Stimulated activated CD4-positive, alpha-beta T cell treated with anti-CD3 and anti-CD28 coated beads, Interleukin-1b, Interleukin-23, amount 100 ng/mL, for 24 hours (primary cell): ENCODE measurements around the gene HOXB13.
"Not testable (repeated sequence)": the region's sequence is repeated elsewhere in the genome, so short reads cannot be mapped to it uniquely, and the experiment has no call there.

Experiments used
- DNase-seq, 4 experiments: peaks; one replicate each; pipeline ENCODE4 v3.0.0-alpha.2; 2020; ENCODE audit warnings: low read depth in 4 of 4, low spot score in 1 of 4

The HOXB13 gene

DNA sequence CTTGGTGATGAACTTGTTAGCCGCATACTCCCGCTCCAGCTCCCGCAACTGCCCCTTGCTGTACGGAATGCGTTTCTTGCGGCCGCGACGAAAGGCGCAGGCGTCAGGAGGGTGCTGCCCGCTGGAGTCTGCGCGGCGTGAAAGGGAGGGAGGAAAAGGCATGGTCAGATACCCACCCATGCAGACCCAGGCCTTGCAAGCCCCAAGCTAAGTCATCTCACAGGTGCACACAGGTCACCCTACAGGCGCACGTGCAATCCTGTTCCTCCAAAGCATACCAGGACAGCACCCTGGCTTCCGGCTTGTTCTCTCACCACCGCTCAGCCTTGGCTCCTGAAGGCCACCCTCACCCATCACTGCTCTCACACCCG is 1.6 kb downstream of the HOXB13 start:
- DNase-seq = no peak

DNA sequence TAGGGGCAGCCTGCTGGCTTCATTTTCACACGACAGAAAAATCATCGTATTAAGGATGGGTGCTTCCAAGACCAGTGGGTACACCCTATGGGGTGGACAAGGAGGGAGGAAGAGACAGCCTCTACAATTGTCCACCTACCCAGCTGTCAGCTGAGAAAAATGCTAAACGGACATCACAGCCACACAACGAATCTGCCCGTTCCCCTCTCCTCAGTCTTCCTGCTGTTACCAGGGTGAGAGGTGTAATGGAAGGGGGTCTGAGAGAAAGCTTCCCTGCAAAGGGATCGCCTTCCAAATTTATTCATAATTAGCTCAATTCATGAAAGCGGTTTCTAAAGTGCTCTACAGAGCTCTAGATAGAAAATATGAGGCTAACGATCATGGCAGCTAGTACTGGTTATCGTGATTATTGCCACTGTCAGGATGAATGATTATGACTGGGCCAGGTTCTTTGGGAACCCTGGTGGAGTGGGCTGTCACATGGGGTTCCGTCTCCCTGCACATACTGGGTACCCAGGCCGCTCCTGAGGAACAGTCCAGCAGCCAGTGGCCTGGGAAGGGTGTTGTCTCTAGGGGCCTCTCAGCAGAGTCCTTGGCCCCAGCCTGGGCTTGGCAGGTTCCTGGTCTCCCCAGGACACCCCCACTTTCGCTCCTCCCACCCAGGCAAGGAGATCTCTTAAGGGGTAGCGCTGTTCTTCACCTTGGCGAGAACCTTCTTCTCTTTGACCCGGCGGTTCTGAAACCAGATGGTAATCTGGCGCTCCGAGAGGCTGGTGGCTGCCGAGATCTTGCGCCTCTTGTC is 2.2 kb downstream of the HOXB13 start:
- no peak for DNase-seq

DNA sequence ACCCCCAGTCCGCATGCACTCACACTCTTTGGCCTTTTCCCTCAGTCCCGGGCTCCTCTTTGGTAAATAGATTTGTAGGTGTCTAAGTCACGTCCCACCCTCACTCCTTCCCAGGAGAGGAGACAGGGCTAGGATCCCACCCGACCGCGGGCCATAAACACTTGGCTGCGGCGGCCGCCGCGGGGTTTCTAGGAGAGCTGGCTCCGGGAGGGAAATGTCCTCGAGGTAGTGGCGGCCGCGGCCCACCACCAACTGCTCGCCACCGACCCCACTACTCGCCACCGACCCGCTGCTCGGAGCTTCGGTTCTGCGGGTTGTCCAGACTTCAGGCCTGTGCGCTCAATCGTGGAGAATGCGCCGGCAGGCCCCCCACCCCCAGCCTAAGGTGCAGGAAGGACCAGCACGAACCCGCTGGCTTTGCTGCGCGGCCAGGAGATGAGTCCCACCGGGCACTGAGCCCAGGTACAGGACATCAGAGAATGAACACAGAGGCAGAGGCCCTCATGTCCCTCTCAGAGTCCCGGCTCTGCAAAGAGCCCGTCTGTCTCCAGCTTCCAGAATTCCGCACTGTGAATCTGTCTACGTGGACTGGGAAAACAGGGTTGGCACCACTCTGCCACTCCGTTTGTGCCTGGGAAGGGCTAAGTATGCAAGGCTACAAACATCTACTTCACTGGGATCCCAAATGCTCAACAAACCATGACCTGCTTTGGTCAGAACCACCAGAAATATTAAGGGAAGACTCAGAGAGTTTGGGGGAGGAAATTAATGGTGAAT is 3.1 kb downstream of the HOXB13 start:
- DNase-seq = no peak

DNA sequence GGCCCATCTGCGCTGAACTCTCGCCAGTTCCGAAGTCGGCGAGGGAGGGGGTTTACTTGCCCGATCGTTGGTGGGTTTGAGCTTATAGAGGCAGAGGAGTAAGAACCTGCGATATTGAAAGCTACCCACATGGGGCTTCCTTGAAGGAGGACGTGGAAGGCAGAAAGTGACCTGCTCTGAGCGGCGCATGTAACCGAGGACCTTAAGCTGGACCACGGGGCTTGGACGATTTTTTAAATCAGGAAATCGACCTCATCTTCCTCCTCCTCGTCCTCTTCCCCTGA is 3.6 kb downstream of the HOXB13 start:
- DNase-seq = no peak

DNA sequence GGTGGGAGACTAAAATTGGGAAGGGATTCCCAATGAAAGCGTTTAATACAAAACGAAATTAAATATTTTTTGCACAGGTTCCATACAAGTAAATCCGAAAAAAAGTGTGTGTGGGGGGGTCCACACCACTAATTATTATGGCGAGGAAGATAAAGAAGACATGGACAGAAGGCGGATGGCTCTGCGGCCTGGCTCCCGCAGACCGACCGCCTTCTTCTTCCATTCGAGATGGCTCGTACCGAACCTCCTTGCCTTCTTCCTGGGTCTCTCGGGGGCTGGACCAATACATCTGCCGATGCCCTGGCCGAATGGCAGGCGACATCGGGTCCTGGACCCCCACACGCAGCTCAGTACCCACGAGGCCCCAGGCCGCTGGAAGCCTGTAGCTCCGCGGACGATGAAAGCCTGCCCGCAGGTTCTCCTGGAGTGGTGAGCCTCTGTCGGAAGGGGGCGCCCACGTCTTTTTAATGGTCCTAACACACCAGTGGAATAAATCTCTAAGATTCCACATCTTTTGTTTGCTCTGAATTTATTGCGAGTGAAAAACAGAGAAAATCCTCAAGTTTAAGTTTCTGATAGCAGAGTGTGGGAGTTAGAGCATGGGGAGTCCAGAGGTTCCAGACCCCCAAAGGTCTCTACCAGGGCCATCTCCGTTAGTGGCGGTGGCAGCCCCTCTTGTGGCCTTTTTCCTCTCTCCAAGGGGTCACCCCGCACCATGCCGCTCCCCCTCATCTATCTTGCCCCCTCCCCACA is 4.1 kb downstream of the HOXB13 start:
- DNase-seq = peak; percentile 37 to 75 (median 52)

DNA sequence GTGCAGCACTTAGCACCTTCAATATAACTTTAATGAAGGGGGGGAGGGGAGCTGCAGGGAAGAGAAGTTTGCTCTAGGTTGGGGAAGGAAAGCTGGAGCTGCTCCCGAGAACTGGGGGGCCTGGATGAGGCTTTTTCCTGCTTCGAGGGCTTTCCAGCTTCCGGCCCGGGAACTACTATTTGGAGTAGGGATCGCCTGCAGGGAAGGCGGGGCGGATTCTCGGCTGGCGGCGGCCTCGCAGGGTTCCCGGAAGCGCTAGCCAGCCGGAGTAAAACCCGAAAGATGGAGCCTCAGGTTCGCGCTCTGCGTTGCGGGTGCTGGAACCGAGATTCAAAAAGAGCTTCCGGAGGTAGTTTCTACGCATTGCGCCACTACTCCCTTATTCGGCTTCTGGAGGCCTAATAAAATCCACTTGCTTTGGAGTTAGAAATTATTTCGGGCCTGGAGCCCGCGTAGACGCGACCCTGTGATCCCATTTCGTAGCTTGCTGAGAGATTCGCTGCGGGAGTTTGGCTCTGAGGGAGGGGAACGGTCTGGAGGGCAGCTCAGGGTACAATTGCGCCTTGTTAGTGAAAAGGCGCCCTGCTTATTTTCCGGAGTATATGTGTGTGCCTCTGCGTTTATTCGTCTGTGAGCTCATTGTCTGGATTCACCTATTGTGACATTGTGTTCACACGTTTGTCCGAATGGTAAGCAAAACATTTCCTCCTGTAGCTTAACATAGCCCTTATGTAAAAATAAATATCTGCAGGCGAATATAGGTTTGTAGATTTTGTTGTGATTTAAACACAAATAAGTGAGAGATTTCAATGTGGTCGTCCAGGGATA is 4.9 kb downstream of the HOXB13 start:
- DNase-seq = no peak

DNA sequence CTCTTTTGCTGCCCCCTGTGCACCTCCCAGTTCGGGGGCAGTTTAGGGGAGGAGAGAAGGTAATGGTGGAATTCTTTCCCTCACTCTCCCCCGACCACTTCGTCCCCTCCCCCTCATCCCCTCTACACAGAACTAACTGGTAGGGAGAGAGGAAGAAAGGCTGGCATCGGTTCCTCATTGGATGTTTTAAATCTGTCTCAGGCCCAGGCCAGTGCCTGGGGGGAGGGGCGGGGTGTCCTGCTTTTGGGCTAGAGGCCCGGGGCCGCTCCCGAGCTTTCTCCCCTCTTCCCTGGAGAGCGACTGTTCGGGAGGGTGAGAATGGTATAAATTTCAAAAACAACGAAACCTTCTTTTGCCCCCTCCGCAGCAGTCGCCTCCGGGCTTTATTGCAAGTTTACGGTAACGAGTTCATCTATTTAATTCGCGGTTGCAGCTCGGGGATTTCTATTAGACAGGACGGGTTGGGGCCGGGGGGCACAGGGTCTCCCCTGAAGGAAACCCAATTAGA is 5.6 kb downstream of the HOXB13 start, which contains the start of gene PRAC2:
PRAC2 (plus strand) TSS at position 271 of the 508 bp plus-strand sequence. CDS start 1,226 bp downstream, outside the sequence.
- no peak for DNase-seq

DNA sequence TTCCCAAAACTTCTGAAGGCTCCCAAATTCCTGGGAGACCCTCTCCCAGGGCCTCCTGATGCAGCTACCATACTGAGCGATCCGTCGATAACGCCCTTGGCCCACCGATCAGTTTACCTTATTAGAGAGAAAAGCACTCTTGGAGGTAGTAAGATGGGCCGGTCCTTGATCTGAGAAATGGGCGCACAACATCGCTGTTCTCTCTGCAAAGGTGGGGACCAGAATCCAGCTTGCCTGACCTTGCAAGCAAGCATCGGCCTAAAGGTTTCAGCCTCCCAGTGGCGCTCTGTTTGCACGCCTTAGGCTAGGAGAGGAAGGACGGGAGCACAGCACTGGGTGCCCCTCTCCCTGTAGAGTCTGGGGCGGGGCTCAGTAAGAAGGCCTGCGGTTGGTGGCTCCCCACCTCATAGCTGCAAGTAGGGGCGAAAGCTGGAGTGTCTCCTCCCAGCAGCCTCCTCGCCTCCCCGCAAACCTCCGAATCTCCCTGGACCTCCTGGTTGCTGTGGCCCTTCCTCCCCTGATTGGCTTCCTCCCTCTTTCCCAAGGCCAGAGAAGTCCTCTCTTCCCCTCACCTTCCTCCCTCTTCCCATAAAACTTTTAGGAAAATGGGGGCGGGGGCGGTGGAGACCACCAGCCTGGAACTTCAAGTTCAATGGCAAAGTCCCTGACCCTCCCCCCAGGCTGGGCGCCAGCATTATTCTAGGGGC is 6.2 kb downstream of the HOXB13 start, which contains the start of gene PRAC1:
PRAC1 (minus strand) TSS at position 318 of the 707 bp plus-strand sequence; CDS start at position 192, 126 bp downstream.
- DNase-seq = no peak

DNA sequence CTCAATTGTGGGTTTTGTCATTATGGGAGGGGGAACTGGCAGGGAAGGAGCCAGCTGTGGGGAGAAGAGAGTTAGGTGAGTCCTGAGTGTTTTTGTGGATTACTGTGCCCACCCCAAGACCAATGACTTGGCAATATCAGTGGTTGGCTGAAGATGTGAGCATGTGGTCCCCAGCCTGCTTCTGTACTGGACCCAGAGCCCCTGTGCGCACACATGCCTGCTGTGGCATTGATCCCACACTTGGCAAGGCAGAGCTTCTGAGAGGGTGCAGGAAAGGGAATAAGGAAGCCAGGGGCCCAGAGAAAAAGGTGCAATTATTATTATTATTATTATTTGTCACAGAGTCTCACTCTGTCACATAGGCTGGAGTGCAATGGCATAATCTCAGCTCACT is 7.5 kb downstream of the HOXB13 start:
- no peak for DNase-seq

DNA sequence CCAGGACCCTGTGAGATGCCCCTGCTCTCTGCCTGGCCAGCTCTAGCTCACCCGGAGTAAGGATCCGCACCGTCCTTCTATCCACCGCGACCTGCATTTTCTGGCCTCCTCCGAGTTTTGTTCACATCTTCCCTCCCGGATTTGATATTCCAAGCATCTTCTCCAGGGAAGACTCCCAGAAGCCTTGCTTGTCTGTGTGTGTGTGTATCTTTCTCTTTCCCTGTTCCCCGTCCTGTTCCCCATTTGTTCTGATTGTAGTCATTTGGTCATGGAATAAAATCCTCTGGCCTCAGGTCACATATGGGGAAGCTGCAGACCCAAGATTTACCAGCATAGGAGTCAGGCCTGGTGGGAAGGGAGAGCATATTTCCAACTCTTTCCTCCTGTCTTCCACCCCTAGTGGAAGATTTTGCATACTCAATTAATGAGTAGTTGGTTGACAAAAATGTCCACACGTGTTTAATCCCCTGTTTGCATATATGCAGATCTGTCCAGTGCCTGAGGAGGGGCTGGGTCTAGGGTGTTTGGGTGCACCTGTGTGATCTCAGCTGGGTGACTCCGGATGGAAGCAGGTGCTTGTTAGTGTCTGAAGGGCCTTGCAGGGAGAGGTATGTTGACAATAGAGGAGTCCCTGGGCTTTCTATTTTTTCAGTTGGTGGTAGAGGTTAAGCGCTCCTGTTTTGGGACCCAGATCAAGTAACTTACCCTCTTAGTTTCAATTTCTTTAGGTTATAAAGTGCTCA is 8.1 kb downstream of the HOXB13 start:
- DNase-seq = no peak

DNA sequence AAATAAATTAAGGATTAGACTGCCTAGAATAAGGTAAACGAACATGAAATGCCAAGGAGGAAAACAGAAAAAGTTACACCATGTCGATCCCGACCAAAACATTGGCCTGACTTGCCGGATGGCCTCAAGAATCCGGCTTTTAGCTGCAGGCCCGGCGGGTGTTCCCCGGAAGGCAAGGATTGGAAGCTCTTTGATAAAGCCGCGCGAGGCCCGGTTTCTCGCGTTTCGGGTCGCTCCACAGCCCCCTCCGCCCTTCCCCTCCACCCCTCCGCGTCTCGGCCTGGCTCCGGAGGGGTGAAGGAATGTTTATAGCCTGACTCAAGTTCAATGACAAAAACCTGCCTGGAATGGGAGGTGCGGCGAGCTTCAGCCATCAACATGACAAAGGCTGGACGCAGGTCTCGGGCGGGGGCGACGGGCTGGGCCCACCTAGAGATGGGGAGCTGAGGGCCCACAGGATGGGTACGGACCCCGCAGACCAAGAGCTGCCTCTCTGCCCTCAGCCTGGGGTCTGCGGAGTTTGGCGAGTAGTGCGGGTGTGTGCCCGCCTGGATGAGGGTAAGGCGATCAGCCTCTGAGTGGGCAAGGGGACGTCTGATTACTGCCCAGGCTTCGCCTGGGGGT is 8.8 kb downstream of the HOXB13 start:
- DNase-seq = no peak

DNA sequence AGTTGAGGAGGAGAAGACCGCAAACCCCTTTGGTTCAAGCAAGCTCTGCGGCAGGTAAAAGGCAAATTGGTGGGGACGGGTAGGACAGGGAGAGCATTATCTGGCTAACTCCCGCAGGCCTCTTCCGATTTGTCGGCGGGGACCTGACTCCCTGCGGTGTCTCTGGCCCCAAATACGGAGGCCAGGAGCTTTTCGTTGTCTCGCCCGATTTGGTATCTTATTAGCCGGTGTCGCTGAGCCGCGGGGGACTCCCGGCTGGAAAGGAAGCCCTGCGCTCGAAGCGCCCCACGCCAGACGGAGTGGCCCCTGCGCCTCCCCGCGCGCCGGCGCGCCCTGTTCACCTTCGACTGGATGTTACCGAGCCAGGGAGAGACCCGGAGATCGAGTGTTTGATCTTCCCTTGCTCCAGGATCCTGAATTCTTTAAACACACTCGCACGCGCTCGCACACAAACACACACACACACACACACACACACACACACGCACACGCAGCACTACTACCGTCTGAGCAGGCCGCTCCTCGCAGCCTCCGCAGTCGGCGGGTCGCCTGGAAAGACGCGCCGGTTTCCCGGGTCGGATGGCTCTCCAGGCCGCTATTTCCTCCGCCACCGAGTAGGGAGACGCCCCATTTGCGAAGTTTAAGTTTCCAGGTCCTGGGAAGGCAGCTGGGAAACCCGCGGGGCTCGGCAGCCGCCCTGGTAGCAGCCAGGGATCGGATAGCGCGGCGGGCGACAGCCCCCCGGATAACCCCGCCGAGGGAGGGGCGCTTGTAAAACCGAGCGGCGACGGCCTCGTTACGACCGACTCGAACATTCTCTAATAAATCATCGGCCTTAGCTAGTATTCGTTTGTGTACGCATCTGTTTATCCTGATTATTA is 9.5 kb downstream of the HOXB13 start:
- DNase-seq = no peak

DNA sequence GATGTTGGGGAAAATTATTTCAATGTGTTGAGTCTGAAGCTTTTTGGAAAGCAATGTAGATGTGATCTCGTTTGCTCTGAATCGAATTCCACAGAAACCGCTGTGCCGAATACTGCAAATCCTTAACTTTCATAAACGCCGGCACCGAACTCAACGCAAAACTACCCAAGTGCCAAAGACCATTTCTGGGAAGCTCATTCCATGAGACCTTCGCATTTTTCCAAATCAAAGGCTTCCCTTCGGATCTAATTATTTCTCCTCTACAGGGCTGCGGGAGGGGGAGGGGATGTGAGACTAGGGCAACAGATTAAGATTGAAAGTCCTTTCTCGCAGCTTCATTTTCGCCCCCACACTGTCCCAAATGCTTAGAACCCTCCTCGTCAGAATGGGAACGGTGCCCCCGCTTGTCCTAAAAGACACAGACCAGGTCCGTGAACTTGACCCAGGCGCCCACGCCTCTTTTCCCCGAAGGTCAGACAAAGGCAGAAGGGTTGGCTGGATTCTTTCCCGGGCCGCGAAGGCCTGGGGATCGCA is 10.3 kb downstream of the HOXB13 start:
- no peak for DNase-seq

DNA sequence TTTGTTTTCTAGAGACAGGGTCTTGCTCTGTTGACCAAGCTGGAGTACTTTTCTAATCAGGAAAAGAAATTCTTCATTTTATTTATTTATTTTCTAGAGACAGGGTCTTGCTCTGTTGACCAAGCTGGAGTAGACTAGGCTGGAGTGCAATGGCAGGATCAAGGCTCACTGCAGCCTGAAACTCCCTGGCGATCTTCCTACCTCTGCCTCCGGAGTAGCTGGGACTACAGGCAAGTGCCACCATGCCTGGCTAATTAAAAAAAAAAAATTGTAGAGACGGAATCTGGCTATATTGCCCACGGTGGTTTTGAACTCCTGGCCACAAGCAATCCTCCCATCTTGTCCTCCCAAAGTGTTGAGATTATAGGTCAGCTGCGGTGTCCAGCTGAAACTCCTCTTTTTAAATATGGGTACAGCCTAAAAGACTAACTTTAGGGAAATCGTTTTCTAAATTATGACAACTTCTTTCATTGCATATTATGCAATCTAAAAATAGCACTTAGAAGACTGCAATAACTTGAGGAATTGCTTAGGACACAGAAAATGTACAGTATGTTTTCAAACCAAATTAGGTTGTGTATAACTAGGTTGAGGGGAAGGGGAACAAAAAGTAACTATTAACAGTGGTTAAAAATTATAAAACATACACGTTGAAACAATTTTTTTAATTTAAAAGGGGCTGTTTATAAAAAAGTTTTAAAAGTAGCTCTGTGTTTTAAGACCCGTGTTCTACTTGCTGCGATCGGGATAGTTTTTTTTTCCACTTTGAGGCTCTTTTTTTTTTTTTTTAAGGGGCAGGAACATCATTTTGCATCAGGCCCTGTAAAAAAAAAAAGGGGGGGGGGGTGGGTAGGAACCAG is 11.0 kb downstream of the HOXB13 start:
- no peak for DNase-seq

DNA sequence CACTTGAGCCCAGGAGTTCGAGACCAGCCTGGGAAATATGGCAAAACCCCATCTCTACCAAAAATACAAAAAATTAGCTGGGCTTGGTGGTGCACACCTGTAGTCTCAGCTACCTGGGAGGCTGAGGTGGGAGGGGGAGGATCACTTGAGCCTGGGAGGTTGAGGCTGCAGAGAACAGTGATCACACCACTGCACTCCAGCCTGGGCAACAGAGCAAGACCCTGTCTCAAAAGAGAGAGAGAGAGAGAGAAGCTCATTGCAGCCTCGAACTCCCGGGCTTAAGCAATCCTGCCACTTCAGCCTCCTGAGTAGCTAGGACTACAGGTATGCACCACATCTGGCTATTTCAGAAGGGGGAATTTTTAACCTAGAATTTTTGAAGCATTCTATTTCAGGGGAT is 12.0 kb downstream of the HOXB13 start:
- DNase-seq = not testable (repeated sequence)

DNA sequence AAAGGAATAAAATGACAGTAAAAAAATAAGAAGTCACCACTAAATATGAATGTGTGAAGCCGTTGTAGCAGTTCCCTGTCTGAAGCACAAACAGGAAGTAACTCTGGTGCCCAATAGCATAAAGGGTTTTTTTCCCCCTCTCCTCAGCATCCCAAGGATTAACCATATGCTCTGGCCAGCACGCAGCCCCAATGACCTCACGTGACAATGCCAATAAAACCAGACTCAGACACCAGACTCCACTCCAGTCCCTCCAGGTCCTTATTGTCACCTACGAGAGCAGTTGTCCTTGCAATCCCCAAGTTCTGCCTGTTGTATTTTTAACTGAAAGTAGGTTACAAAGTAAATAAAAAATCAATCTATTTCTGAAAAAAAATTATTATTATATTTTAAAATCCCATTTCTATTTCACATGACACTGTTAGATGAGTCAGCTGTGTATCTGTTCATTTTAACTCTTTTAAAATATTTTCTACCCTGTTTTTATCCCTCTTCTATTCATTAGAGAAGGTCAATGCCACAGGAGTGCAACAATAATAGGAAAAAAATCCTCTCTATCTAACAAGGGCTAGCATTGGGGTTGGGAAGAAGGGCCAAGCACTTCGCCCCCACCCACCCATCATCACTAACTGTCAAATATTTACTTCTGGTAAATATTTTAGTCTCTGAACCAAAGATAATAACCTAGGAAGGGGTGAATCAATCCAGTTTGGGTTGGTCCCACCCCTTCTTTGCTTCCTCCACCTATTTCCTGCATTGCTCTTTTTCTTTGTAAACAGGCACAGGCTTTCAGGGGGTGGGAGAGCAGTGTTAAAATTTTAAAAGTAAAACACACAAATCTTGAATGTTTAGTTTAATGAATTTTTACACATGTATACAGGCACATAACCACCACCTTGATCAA is 12.8 kb downstream of the HOXB13 start:
- DNase-seq = no peak
